ENCODE data around the gene CNTN6. TPM values are rescaled to one million over a fixed set of nuclear protein-coding genes. Genes with fewer than 3 reads are reported as not detected.

CNTN6 gene
- total and polyA plus RNA-seq, 10 donors, result 0.07 to 0.35 TPM; not detected in 8

- H3K27me3 ChIP-seq (replicated peaks in 1 of 7), result no peaks in the 10 kb centered on the region
- 75 to 86% (median 79%) methylated on average over 4 of the region's 4 CpGs for WGBS, 5 donors
- H3K27ac ChIP-seq, result no peak overlapping the region
- no peaks in the 10 kb centered on the region for H3K4me1 ChIP-seq
- H3K9me3 ChIP-seq, result peaks cover 0 to 10% (median 0%) of the 10 kb centered on the region in 8 donors
- intact Hi-C loops (cut with DNase I; ENCODE audit: low total_unique reads), result no loop called here
- H3K36me3 ChIP-seq, result no peaks in the 10 kb centered on the region
- H3K4me3 ChIP-seq, result no peak overlapping the region
- DNase-seq, result no peak
- no peak for TF ChIP-seq CTCF (IDR thresholded peaks at IDR 0.05 in 8 of 11, conservative IDR thresholded peaks at IDR 0.05 in 3 of 11)
- no peak for TF ChIP-seq POLR2AphosphoS5 (IDR thresholded peaks at IDR 0.05)
- no peak for TF ChIP-seq POLR2A (IDR thresholded peaks at IDR 0.05)
Observed at GRCh38 chr3:1288805-1289494, 196.1 kb downstream of the CNTN6 start.

GRCh38 chr3:1292571-1293071 is 199.8 kb downstream of the CNTN6 start:
- Histone ChIP-seq H3K4me3 (no peak overlapping the region), H3K27me3 (replicated peaks in 1 of 7) (no peaks in the 10 kb centered on the region), H3K36me3 (no peaks in the 10 kb centered on the region), H3K4me1 (no peaks in the 10 kb centered on the region), H3K27ac (no peak overlapping the region), H3K9me3 (peaks cover 0 to 9% (median 0%) of the 10 kb centered on the region in 8 donors)
- TF ChIP-seq POLR2A (IDR thresholded peaks at IDR 0.05), result no peak
- no peak for TF ChIP-seq POLR2AphosphoS5 (IDR thresholded peaks at IDR 0.05)
- TF ChIP-seq CTCF (IDR thresholded peaks at IDR 0.05 in 8 of 11, conservative IDR thresholded peaks at IDR 0.05 in 3 of 11), result no peak
- WGBS, 5 donors, result 60 to 73% (median 67%) methylated on average over 3 of the region's 3 CpGs
- no peak for DNase-seq
- intact Hi-C loops (cut with DNase I; ENCODE audit: low total_unique reads), result no loop called here

GRCh38 chr3:1294586-1294985 is 201.8 kb downstream of the CNTN6 start:
- TF ChIP-seq POLR2A (IDR thresholded peaks at IDR 0.05) (no peak), POLR2AphosphoS5 (IDR thresholded peaks at IDR 0.05) (no peak), CTCF (IDR thresholded peaks at IDR 0.05 in 8 of 11, conservative IDR thresholded peaks at IDR 0.05 in 3 of 11) (no peak)
- intact Hi-C loops (cut with DNase I; ENCODE audit: low total_unique reads), result no loop called here
- 73 to 87% (median 82%) methylated on average over 5 of the region's 5 CpGs for WGBS, 5 donors

GRCh38 chr3:1318296-1319005 is 225.6 kb downstream of the CNTN6 start:
- Histone ChIP-seq H3K9me3 (peaks cover 0 to 5% (median 0%) of the 10 kb centered on the region in 8 donors), H3K4me3 (no peak overlapping the region), H3K36me3 (no peaks in the 10 kb centered on the region), H3K27ac (no peak overlapping the region), H3K27me3 (replicated peaks in 1 of 7) (no peaks in the 10 kb centered on the region), H3K4me1 (no peaks in the 10 kb centered on the region)
- intact Hi-C loops (cut with DNase I; ENCODE audit: low total_unique reads), result no loop called here
- WGBS, 5 donors, result 54 to 69% (median 64%) methylated on average over 6 of the region's 6 CpGs
- TF ChIP-seq CTCF (IDR thresholded peaks at IDR 0.05 in 8 of 11, conservative IDR thresholded peaks at IDR 0.05 in 3 of 11) (no peak), POLR2AphosphoS5 (IDR thresholded peaks at IDR 0.05) (no peak), POLR2A (IDR thresholded peaks at IDR 0.05) (no peak)
- DNase-seq, result no peak

More at GRCh38 chr3:1294586-1294985, 201.8 kb downstream of the CNTN6 start:
- no peaks in the 10 kb centered on the region for H3K36me3 ChIP-seq
- no peaks in the 10 kb centered on the region for H3K27me3 ChIP-seq (replicated peaks in 1 of 7)
- no peak overlapping the region for H3K27ac ChIP-seq
- no peak for DNase-seq
- H3K4me3 ChIP-seq, result no peak overlapping the region
- peaks cover 0 to 6% (median 0%) of the 10 kb centered on the region in 8 donors for H3K9me3 ChIP-seq
- no peaks in the 10 kb centered on the region for H3K4me1 ChIP-seq

All from spleen (tissue), 11 donors.